ENCODE results near the gene RFPL1.

RFPL1 gene

GRCh38 chr22:29434288-29434687 is 4.1 kb upstream of the RFPL1 start:
- Histone ChIP-seq H3K27ac (ENCODE audit: low read depth, low read length) (no peak overlapping the region), H3K79me2 (ENCODE audit: insufficient read depth, low read length) (no peaks in the 10 kb centered on the region), H3K4me2 (ENCODE audit: low read depth, low read length, poor library complexity, severe bottlenecking) (no peak overlapping the region), H3K27me3 (ENCODE audit: low read length) (no peaks in the 10 kb centered on the region), H3K9me2 (replicated peaks; ENCODE audit: insufficient read depth, low read length) (no peaks in the 10 kb centered on the region), H2AFZ (ENCODE audit: low read depth, low read length, severe bottlenecking) (no peak overlapping the region), H3K9me3 (ENCODE audit: insufficient read depth, low read length) (no peaks in the 10 kb centered on the region), H3K4me3 (ENCODE audit: insufficient read depth, low read length, poor library complexity, severe bottlenecking) (no peak overlapping the region), H3F3A (ENCODE audit: insufficient read depth) (no peaks in the 10 kb centered on the region), H4K20me1 (ENCODE audit: low read depth, low read length) (no peaks in the 10 kb centered on the region), H3K9ac (ENCODE audit: low read length) (no peak overlapping the region), H3K36me3 (ENCODE audit: low read length) (no peaks in the 10 kb centered on the region)
- TF ChIP-seq CTCF (IDR thresholded peaks at IDR 0.05; ENCODE audit: insufficient read depth, low read length, poor library complexity, severe bottlenecking) (no peak), EZH2phosphoT487 (conservative IDR thresholded peaks at IDR 0.05; ENCODE audit: low read length) (no peak)

GRCh38 chr22:29435236-29436136 is 2.9 kb upstream of the RFPL1 start:
- Histone ChIP-seq H3F3A (ENCODE audit: insufficient read depth) (no peaks in the 10 kb centered on the region), H3K9ac (ENCODE audit: low read length) (no peak overlapping the region), H3K4me2 (ENCODE audit: low read depth, low read length, poor library complexity, severe bottlenecking) (no peak overlapping the region), H3K4me3 (ENCODE audit: insufficient read depth, low read length, poor library complexity, severe bottlenecking) (no peak overlapping the region), H3K9me3 (ENCODE audit: insufficient read depth, low read length) (no peaks in the 10 kb centered on the region), H3K36me3 (ENCODE audit: low read length) (no peaks in the 10 kb centered on the region), H2AFZ (ENCODE audit: low read depth, low read length, severe bottlenecking) (no peak overlapping the region), H3K79me2 (ENCODE audit: insufficient read depth, low read length) (no peaks in the 10 kb centered on the region), H4K20me1 (ENCODE audit: low read depth, low read length) (no peaks in the 10 kb centered on the region), H3K9me2 (replicated peaks; ENCODE audit: insufficient read depth, low read length) (no peaks in the 10 kb centered on the region), H3K27ac (ENCODE audit: low read depth, low read length) (no peak overlapping the region), H3K27me3 (ENCODE audit: low read length) (no peaks in the 10 kb centered on the region)
- TF ChIP-seq EZH2phosphoT487 (conservative IDR thresholded peaks at IDR 0.05; ENCODE audit: low read length) (no peak), CTCF (IDR thresholded peaks at IDR 0.05; ENCODE audit: insufficient read depth, low read length, poor library complexity, severe bottlenecking) (no peak)

- no peak overlapping the region for H3K9ac ChIP-seq (ENCODE audit: low read length)
- H3K27ac ChIP-seq (ENCODE audit: low read depth, low read length): no peak overlapping the region
- no peak for TF ChIP-seq CTCF (IDR thresholded peaks at IDR 0.05; ENCODE audit: insufficient read depth, low read length, poor library complexity, severe bottlenecking)
- no peak for TF ChIP-seq EZH2phosphoT487 (conservative IDR thresholded peaks at IDR 0.05; ENCODE audit: low read length)
- no peaks in the 10 kb centered on the region for H3K79me2 ChIP-seq (ENCODE audit: insufficient read depth, low read length)
- H2AFZ ChIP-seq (ENCODE audit: low read depth, low read length, severe bottlenecking): no peak overlapping the region
- no peaks in the 10 kb centered on the region for H3F3A ChIP-seq (ENCODE audit: insufficient read depth)
- no peaks in the 10 kb centered on the region for H3K36me3 ChIP-seq (ENCODE audit: low read length)
- H3K27me3 ChIP-seq (ENCODE audit: low read length): no peaks in the 10 kb centered on the region
- no peaks in the 10 kb centered on the region for H3K9me2 ChIP-seq (replicated peaks; ENCODE audit: insufficient read depth, low read length)
- H4K20me1 ChIP-seq (ENCODE audit: low read depth, low read length): no peaks in the 10 kb centered on the region
- no peaks in the 10 kb centered on the region for H3K9me3 ChIP-seq (ENCODE audit: insufficient read depth, low read length)
- H3K4me2 ChIP-seq (ENCODE audit: low read depth, low read length, poor library complexity, severe bottlenecking): no peak overlapping the region
- H3K4me3 ChIP-seq (ENCODE audit: insufficient read depth, low read length, poor library complexity, severe bottlenecking): no peak overlapping the region
Observed at GRCh38 chr22:29442976-29443375, 4.6 kb downstream of the RFPL1 start.
